Measurements from ENCODE around the gene TMEM221. TPM values are rescaled to one million over a fixed set of nuclear protein-coding genes. Genes with fewer than 3 reads are reported as not detected.

The TMEM221 gene
- total RNA-seq, 1 experiment from 2014 or later = 3.4 TPM

DNA sequence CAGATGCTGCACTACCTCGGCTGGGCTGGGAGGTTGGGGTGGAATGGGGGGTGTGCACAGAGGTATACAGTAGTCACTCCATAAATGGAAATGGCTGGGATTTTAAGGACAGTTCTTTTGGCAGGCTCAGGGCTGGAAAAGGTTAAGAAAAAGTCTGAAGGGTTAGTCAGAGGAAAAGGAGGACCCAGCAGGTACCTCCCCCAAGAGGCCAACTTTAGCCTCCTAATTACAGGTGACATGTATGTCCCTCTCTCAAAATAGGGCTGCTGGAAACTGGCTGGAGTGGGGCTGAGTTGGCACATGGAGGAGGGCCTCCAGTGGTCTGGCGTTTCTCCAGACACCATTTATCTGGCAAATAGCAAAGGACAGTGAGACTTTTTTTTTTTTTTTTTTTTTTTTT is 55.5 kb downstream of the TMEM221 start:
- Histone ChIP-seq H3K4me3 (replicated peaks in 1 of 2; ENCODE audit: low read depth in 1 of 2, low read length in 2 of 2) (no peak overlapping the region), H3K27me3 (ENCODE audit: insufficient read depth, low read length) (no peaks in the 10 kb centered on the region), H3K4me2 (ENCODE audit: low read length) (peak overlapping the region; percentile 45), H3K27ac (ENCODE audit: low read depth, low read length) (no peak overlapping the region), H3K36me3 (ENCODE audit: control insufficient read depth in 1 of 2, insufficient read depth in 2 of 2, low read length in 2 of 2) (no peaks in the 10 kb centered on the region), H2AFZ (ENCODE audit: low read depth, low read length, poor library complexity, severe bottlenecking) (no peak overlapping the region), H3K9me2 (ENCODE audit: insufficient read depth) (no peaks in the 10 kb centered on the region), H4K20me1 (ENCODE audit: insufficient read depth) (no peaks in the 10 kb centered on the region), H3K9me3 (ENCODE audit: control insufficient read depth in 1 of 2, insufficient read depth in 1 of 2, low read depth in 1 of 2, low read length in 2 of 2) (no peaks in the 10 kb centered on the region), H3K9ac (ENCODE audit: low read length) (no peak overlapping the region), H3K4me1 (ENCODE audit: control insufficient read depth in 1 of 2, insufficient read depth in 2 of 2, low read length in 2 of 2) (peaks cover 11 to 32% of the 10 kb centered on the region in 2 experiments), H3K79me2 (ENCODE audit: insufficient read depth, low read length) (no peaks in the 10 kb centered on the region)
- DNase-seq (ENCODE audit: low read depth, low spot score) = no peak
- no peak for ATAC-seq
- CTCF ChIA-PET = interaction anchor here (0.6 to 2.5 kb wide), 2 partner anchors 58 to 73 kb away, joined by 3 to 8 read pairs; no protein-coding TSS in a partner anchor
- no peak for TF ChIP-seq CEBPB (IDR thresholded peaks at IDR 0.05; ENCODE audit: low read depth)
- TF ChIP-seq, protein P1, sequence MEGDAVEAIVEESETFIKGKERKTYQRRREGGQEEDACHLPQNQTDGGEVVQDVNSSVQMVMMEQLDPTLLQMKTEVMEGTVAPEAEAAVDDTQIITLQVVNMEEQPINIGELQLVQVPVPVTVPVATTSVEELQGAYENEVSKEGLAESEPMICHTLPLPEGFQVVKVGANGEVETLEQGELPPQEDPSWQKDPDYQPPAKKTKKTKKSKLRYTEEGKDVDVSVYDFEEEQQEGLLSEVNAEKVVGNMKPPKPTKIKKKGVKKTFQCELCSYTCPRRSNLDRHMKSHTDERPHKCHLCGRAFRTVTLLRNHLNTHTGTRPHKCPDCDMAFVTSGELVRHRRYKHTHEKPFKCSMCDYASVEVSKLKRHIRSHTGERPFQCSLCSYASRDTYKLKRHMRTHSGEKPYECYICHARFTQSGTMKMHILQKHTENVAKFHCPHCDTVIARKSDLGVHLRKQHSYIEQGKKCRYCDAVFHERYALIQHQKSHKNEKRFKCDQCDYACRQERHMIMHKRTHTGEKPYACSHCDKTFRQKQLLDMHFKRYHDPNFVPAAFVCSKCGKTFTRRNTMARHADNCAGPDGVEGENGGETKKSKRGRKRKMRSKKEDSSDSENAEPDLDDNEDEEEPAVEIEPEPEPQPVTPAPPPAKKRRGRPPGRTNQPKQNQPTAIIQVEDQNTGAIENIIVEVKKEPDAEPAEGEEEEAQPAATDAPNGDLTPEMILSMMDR (IDR thresholded peaks at IDR 0.05 in 2 of 3, conservative IDR thresholded peaks at IDR 0.05 in 1 of 3; ENCODE audit: borderline replicate concordance in 1 of 3, insufficient read depth in 1 of 3, low read depth in 2 of 3, low read length in 2 of 3) = no peak
- TF ChIP-seq TCF7L2 (IDR thresholded peaks at IDR 0.05; ENCODE audit: borderline replicate concordance, extremely low read depth, insufficient read depth, insufficient read length) = no peak
- TF ChIP-seq ELF1 (IDR thresholded peaks at IDR 0.05; ENCODE audit: borderline replicate concordance, low read depth) = no peak
- TF ChIP-seq ZNF274 (IDR thresholded peaks at IDR 0.05; ENCODE audit: low read depth, low read length) = no peak
- TF ChIP-seq SRF (IDR thresholded peaks at IDR 0.05; ENCODE audit: low read depth) = no peak
- TF ChIP-seq EZH2phosphoT487 (IDR thresholded peaks at IDR 0.05; ENCODE audit: borderline replicate concordance) = no peak
- no peak for TF ChIP-seq ATF3 (IDR thresholded peaks at IDR 0.05)
- TF ChIP-seq RAD21 (IDR thresholded peaks at IDR 0.05; ENCODE audit: low read depth) = no peak
- no peak for TF ChIP-seq ZFX (IDR thresholded peaks at IDR 0.05)
- TF ChIP-seq, protein P2, sequence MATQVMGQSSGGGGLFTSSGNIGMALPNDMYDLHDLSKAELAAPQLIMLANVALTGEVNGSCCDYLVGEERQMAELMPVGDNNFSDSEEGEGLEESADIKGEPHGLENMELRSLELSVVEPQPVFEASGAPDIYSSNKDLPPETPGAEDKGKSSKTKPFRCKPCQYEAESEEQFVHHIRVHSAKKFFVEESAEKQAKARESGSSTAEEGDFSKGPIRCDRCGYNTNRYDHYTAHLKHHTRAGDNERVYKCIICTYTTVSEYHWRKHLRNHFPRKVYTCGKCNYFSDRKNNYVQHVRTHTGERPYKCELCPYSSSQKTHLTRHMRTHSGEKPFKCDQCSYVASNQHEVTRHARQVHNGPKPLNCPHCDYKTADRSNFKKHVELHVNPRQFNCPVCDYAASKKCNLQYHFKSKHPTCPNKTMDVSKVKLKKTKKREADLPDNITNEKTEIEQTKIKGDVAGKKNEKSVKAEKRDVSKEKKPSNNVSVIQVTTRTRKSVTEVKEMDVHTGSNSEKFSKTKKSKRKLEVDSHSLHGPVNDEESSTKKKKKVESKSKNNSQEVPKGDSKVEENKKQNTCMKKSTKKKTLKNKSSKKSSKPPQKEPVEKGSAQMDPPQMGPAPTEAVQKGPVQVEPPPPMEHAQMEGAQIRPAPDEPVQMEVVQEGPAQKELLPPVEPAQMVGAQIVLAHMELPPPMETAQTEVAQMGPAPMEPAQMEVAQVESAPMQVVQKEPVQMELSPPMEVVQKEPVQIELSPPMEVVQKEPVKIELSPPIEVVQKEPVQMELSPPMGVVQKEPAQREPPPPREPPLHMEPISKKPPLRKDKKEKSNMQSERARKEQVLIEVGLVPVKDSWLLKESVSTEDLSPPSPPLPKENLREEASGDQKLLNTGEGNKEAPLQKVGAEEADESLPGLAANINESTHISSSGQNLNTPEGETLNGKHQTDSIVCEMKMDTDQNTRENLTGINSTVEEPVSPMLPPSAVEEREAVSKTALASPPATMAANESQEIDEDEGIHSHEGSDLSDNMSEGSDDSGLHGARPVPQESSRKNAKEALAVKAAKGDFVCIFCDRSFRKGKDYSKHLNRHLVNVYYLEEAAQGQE (IDR thresholded peaks at IDR 0.05; ENCODE audit: low read depth) = no peak
- TF ChIP-seq SIN3A (IDR thresholded peaks at IDR 0.05; ENCODE audit: low read depth) = no peak
- TF ChIP-seq CBX3 (IDR thresholded peaks at IDR 0.05; ENCODE audit: low read depth) = no peak
- TF ChIP-seq SP1 (IDR thresholded peaks at IDR 0.05; ENCODE audit: low read depth) = no peak
- TF ChIP-seq ZBTB33 (IDR thresholded peaks at IDR 0.05; ENCODE audit: extremely low read depth, insufficient replicate concordance, low read length) = no peak
- TF ChIP-seq EZH2 (IDR thresholded peaks at IDR 0.05) = no peak
- TF ChIP-seq, protein P3, sequence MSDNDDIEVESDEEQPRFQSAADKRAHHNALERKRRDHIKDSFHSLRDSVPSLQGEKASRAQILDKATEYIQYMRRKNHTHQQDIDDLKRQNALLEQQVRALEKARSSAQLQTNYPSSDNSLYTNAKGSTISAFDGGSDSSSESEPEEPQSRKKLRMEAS (IDR thresholded peaks at IDR 0.05) = no peak
- no peak for TF ChIP-seq POLR2A (IDR thresholded peaks at IDR 0.05; ENCODE audit: borderline replicate concordance, extremely low read depth, insufficient read depth, insufficient read length)
- TF ChIP-seq FOSL1 (IDR thresholded peaks at IDR 0.05; ENCODE audit: low read depth) = no peak
- BruUV-seq (replicated peaks) = no TSS peak
- POLR2A ChIA-PET = no interaction called here
- intact Hi-C loops (cut with micrococcal nuclease) = no loop called here
- RAD21 ChIA-PET (ENCODE audit: low non-redundant PET in 1 of 2, low total read pairs in 2 of 2, uncharacterized antibody in 2 of 2, unreplicated experiment in 2 of 2) = no interaction called here
